ENCODE data around the gene JUND. TPM values are rescaled to one million over a fixed set of nuclear protein-coding genes. Genes with fewer than 3 reads are reported as not detected.

Gene JUND
- total RNA-seq, 1 donor from 2014 or later, result 70.7 TPM

DNA sequence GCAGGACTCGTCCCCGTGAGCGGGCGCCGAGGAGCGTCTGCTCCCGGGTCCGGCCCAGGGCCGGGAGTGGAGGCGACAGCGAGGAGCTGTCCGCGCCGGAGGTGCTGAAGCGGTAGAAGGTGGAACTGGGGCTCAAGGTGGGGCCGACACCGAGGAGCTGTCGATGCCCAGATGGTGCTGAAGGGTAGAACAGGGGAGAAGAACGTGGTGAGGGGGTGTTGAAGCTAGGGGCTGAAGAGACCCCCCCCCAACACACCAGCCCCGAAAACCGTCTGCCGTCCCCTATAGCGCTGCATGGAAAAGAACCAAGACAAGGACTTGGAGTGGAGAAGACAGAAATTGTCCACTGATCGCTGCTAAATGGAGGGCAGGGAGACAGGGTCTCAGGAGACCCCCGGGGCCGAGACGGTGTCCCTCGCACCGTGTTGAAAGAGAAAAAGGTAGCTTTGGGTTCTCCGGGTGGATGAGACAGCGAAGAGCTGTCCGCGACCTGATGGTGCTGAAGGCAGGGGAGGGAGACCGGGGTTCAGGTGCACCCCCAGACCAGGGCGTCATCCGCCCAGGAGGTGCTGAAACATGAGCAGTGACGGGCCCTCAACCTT, 48.1 kb downstream of the JUND start:
- DNase-seq, result no peak

- no peak for DNase-seq
These were observed 48.7 kb downstream of the JUND start for GRCh38 chr19:18232540-18233223.

- DNase-seq, result no peak
These were observed 49.6 kb downstream of the JUND start for GRCh38 chr19:18231775-18232174.

DNA sequence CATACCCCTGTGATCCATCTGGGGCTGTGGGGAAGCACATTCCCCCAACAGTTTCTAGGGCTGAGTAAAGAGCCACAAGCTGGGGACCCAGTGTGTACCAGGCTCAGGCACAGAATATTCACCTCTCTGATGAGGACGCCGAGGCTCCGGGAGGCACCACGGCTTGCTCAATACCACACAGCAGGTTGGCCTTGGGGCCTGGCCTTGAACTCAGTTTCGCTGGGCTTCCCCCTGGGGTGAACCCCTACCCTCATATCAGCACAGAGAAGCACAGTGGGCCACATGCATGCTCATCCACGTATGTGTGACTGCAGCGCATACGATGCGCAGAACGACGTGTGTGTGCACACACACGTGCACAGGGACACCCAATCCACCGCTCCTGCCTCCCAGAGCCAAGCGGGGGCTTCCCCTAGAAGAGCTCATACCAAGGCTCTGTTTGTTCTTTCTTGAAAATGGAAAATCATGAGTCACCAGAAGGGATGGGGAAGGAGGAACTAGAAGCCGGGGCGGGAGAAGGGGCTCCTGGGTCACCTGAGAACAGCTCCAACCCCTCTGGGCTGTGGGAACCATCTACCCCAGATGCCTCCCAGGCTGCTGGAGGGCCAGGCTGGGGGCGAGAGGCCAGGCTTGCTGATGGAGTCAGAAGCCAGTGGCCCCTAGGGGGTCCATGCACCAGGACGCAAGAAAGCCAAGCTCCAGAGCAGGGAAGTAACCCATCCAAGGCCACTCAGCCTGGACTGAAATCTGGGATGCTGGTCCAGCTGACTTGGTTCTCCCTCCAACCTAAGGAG, 50.3 kb downstream of the JUND start:
- no peak for DNase-seq

DNA sequence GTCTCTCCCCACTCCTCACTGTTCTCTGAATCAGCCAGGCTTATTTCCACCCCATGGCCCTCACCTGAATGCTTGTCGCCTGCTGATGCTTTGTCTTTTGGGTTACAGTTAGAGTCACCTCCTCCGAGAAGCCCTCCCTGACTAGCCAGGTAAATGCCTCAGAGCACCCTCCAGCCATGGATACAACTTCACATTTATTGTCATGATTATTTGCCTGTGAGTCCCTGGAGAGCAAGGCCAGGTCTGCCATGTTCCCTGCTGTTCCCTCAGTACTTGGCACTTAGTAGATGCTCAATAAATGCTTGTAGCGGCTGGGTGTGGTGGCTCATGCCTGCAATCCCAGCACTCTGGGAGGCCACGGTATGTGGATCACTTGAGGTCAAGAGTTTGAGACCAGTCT, 51.5 kb downstream of the JUND start:
- no peak for DNase-seq

Small RNA genes lying within 50 kb of the gene (small RNA-seq; reads per million reads assigned to genes)
- gene MIR3188 (0.12 reads per million), gene RPL39P38 (not detected)

Other genes with a start within 250 kb of the JUND start
- 0.47 TPM for gene IL12RB1, start 194.7 kb downstream of the JUND start, total RNA-seq
- gene MAST3, start 183.8 kb downstream of the JUND start, total RNA-seq, result 5.0 TPM
- gene PIK3R2, start 128.5 kb downstream of the JUND start, total RNA-seq, result 43.5 TPM
- gene IFI30, start 107.8 kb downstream of the JUND start, total RNA-seq, result 0.62 TPM
- 7.8 TPM for gene MPV17L2, start 88.4 kb downstream of the JUND start, total RNA-seq
- gene RAB3A, start 77.6 kb downstream of the JUND start, total RNA-seq, result 50.4 TPM
- gene PDE4C, start 55.2 kb downstream of the JUND start, total RNA-seq, result 0.47 TPM
- 0.47 TPM for gene IQCN, start 7.2 kb downstream of the JUND start, total RNA-seq
- gene LSM4, start 41.5 kb upstream of the JUND start, total RNA-seq, result 72.2 TPM
- 14.2 TPM for gene PGPEP1, start 59.0 kb upstream of the JUND start, total RNA-seq
- not detected for gene GDF15, start 104.5 kb upstream of the JUND start, total RNA-seq
- 0.78 TPM for gene LRRC25, start 116.0 kb upstream of the JUND start, total RNA-seq
- 75.6 TPM for gene SSBP4, start 137.8 kb upstream of the JUND start, total RNA-seq
- gene ISYNA1, start 156.5 kb upstream of the JUND start, total RNA-seq, result 95.1 TPM
- 6.6 TPM for gene ELL, start 240.4 kb upstream of the JUND start, total RNA-seq